HUES64 (cell line): ENCODE measurements around the gene PCDHGB6.
"Not testable (repeated sequence)": the region's sequence is repeated elsewhere in the genome, so short reads cannot be mapped to it uniquely, and the experiment has no call there.

Experiments
- H3K27ac ChIP-seq: 2 replicates; pipeline ENCODE4 v1.7.0; 2013; ENCODE audit warnings: low read depth, low read length, inconsistent platforms
- H3K27me3 ChIP-seq: 2 replicates; pipeline ENCODE4 v1.6.1; 2013; ENCODE audit warnings: mild to moderate bottlenecking, low read length; ENCODE audit not compliant: insufficient read depth
- H3K36me3 ChIP-seq: 2 replicates; pipeline ENCODE4 v1.6.1; 2013; ENCODE audit warnings: mild to moderate bottlenecking, low read length; ENCODE audit not compliant: insufficient read depth
- H3K4me1 ChIP-seq: 2 replicates; pipeline ENCODE4 v1.6.1; 2013; ENCODE audit warnings: mild to moderate bottlenecking, low read length, moderate library complexity; ENCODE audit not compliant: insufficient read depth
- H3K4me3 ChIP-seq: 2 replicates; pipeline ENCODE4 v1.5.1; 2013; ENCODE audit warnings: mild to moderate bottlenecking, low read length, moderate library complexity
- H3K9ac ChIP-seq: 2 replicates; pipeline ENCODE4 v1.6.1; 2013; ENCODE audit warnings: mild to moderate bottlenecking, low read depth, low read length
- H3K9me3 ChIP-seq: 2 replicates; pipeline ENCODE4 v1.6.1; 2013; ENCODE audit warnings: low read depth, low read length; ENCODE audit not compliant: insufficient read depth
- WGBS: fragments of 150-250, 120-280 bp; methylation state at CpG from one replicate; pipeline ENCODE4 v1.1.7; 2013; ENCODE audit warnings: missing lambda C conversion rate; 5-methylcytosine and 5-hydroxymethylcytosine counted together

The PCDHGB6 gene

DNA sequence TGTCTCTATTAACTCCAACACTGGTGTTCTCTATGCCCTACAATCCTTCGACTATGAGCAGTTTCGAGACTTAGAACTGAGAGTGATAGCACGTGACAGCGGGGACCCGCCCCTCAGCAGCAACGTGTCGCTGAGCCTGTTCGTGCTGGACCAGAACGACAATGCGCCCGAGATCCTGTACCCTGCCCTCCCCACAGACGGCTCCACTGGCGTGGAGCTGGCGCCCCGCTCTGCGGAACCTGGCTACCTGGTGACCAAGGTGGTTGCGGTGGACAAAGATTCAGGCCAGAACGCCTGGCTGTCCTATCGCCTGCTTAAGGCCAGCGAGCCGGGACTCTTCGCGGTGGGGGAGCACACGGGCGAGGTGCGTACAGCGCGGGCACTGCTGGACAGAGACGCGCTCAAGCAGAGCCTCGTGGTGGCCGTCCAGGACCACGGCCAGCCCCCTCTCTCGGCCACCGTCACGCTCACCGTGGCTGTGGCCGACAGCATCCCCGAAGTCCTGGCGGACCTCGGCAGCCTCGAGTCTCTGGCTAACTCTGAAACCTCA lies 15.0 kb downstream of the PCDHGB6 start:
- Histone ChIP-seq H3K27me3 (peaks cover 10% of the 10 kb centered on the region), H3K4me1 (no peaks in the 10 kb centered on the region), H3K4me3 (no peak overlapping the region), H3K36me3 (peaks cover 74% of the 10 kb centered on the region; the same call in 1 of the 2 replicates), H3K27ac (no peak overlapping the region), H3K9ac (no peak overlapping the region), H3K9me3 (peaks cover 72% of the 10 kb centered on the region)
- 96% methylated on average over 42 of the region's 42 CpGs for WGBS

DNA sequence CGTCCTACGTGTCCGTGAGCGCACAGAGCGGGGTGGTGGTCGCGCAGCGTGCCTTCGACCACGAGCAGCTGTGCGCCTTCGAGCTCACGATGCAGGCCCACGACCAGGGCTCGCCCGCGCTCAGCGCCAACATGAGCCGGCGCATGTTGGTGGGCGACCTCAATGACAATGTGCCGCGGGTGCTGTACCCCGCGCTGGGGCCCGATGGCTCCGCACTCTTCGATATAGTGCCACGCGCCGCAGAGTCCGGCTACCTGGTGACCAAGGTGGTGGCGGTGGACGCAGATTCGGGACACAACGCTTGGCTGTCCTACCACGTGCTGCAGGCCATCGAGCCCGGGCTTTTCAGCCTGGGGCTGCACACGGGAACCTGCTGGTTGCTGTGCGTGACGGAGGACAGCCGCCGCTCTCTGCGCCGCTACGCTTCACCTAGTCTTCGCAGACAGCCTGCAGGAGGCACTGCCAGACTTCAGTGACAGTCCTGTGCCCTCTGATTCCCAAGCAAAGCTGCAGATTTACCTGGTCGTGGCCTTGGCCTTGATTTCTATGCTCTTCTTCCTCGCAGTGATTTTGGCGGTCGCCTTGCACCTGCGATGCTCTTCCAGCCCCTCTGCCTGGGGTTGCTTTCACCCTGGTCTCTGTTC lies 20.1 kb downstream of the PCDHGB6 start:
- no peak overlapping the region for H3K9ac ChIP-seq
- WGBS, result 97% methylated on average over 53 of the region's 53 CpGs
- no peaks in the 10 kb centered on the region for H3K4me1 ChIP-seq
- no peak overlapping the region for H3K27ac ChIP-seq
- peaks cover 59% of the 10 kb centered on the region; the same call in 1 of the 2 replicates for H3K36me3 ChIP-seq
- no peaks in the 10 kb centered on the region for H3K27me3 ChIP-seq
- peaks cover 65% of the 10 kb centered on the region for H3K9me3 ChIP-seq
- H3K4me3 ChIP-seq, result no peak overlapping the region

DNA sequence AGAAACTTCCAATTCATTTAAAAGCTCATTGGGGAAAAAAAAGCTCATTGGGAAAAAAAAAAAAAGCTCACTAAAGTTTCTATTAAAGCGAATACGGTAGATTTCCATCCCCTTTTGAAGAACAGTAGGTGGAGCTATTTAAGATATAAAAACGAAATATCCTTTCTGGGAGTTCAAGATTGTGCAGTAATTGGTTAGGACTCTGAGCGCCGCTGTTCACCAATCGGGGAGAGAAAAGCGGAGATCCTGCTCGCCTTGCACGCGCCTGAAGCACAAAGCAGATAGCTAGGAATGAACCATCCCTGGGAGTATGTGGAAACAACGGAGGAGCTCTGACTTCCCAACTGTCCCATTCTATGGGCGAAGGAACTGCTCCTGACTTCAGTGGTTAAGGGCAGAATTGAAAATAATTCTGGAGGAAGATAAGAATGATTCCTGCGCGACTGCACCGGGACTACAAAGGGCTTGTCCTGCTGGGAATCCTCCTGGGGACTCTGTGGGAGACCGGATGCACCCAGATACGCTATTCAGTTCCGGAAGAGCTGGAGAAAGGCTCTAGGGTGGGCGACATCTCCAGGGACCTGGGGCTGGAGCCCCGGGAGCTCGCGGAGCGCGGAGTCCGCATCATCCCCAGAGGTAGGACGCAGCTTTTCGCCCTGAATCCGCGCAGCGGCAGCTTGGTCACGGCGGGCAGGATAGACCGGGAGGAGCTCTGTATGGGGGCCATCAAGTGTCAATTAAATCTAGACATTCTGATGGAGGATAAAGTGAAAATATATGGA lies 22.7 kb downstream of the PCDHGB6 start, which contains the start of gene PCDHGA12:
PCDHGA12 (plus strand) TSS at position 176 of the 782 bp plus-strand sequence; CDS start at position 429, 253 bp downstream.
- H3K4me3 ChIP-seq, result no peak within 1 kb of the TSS
- H3K27me3 ChIP-seq, result no peaks in the 10 kb centered on the region
- H3K36me3 ChIP-seq, result peaks cover 41% of the 10 kb centered on the region; the same call in 1 of the 2 replicates
- no peak within 1 kb of the TSS for H3K27ac ChIP-seq
- WGBS, result 97% methylated on average over 33 of the region's 33 CpGs
- H3K9me3 ChIP-seq, result peaks cover 73% of the 10 kb centered on the region
- no peak within 1 kb of the TSS for H3K9ac ChIP-seq
- H3K4me1 ChIP-seq, result no peaks in the 10 kb centered on the region

- Histone ChIP-seq H3K27me3 (no peaks in the 10 kb centered on the region), H3K9me3 (peaks cover 68% of the 10 kb centered on the region), H3K4me1 (no peaks in the 10 kb centered on the region), H3K27ac (no peak overlapping the region), H3K9ac (no peak overlapping the region), H3K36me3 (peaks cover 36% of the 10 kb centered on the region; the same call in 1 of the 2 replicates), H3K4me3 (no peak overlapping the region)
- 98% methylated on average over 37 of the region's 37 CpGs for WGBS
Measured at GRCh38 chr5:141431286-141431685, 23.5 kb downstream of the PCDHGB6 start.

DNA sequence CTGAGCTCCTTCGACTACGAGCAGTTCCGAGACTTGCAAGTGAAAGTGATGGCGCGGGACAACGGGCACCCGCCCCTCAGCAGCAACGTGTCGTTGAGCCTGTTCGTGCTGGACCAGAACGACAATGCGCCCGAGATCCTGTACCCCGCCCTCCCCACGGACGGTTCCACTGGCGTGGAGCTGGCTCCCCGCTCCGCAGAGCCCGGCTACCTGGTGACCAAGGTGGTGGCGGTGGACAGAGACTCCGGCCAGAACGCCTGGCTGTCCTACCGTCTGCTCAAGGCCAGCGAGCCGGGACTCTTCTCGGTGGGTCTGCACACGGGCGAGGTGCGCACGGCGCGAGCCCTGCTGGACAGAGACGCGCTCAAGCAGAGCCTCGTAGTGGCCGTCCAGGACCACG lies 24.5 kb downstream of the PCDHGB6 start:
- 97% methylated on average over 38 of the region's 38 CpGs for WGBS
- peaks cover 28% of the 10 kb centered on the region; the same call in 1 of the 2 replicates for H3K36me3 ChIP-seq
- H3K4me3 ChIP-seq, H3K27ac ChIP-seq, H3K9ac ChIP-seq, H3K27me3 ChIP-seq, H3K4me1 ChIP-seq: not testable (repeated sequence)
- peaks cover 63% of the 10 kb centered on the region for H3K9me3 ChIP-seq

GRCh38 chr5:141432726-141433125 lies 24.9 kb downstream of the PCDHGB6 start:
- not testable (repeated sequence) for H3K27me3 ChIP-seq, H3K27ac ChIP-seq, H3K4me1 ChIP-seq, H3K9ac ChIP-seq, H3K4me3 ChIP-seq
- peaks cover 60% of the 10 kb centered on the region for H3K9me3 ChIP-seq
- H3K36me3 ChIP-seq, result peaks cover 24% of the 10 kb centered on the region; the same call in 1 of the 2 replicates
- 96% methylated on average over 29 of the region's 29 CpGs for whole genome bisulfite sequencing

- Histone ChIP-seq H3K9me3 (peaks cover 50% of the 10 kb centered on the region), H3K4me3 (no peak overlapping the region), H3K27ac (no peak overlapping the region), H3K36me3 (peaks cover 19% of the 10 kb centered on the region; the same call in 1 of the 2 replicates), H3K9ac (no peak overlapping the region), H3K27me3 (no peaks in the 10 kb centered on the region), H3K4me1 (no peaks in the 10 kb centered on the region)
- 100% methylated on average over 2 of the region's 2 CpGs for WGBS
Measured at GRCh38 chr5:141434006-141434405, 26.2 kb downstream of the PCDHGB6 start.

DNA sequence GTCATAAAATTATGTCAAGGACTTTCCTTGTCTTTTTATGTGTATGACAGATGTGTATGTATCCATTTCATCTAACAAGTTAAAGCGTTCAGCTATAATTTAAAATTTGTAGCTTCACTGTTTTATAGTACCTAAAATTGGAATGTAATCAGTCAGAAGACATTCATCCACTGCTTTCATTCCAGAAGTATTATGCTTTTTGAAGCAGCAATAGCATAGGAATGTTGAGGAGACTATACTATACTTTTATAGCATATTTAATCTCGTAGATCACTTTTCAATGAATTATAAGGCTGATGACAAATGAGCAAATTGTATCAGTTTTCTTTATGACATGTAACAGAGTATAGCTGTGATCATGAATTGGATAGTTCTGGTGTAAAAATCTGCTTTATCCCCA lies 29.4 kb downstream of the PCDHGB6 start:
- H3K27ac ChIP-seq, result no peak overlapping the region
- WGBS, result no CpG with 5 or more reads among the region's 2 CpGs
- H3K36me3 ChIP-seq, result no peaks in the 10 kb centered on the region; the same call in 1 of the 2 replicates
- no peak overlapping the region for H3K4me3 ChIP-seq
- no peak overlapping the region for H3K9ac ChIP-seq
- no peaks in the 10 kb centered on the region for H3K27me3 ChIP-seq
- peaks cover 20% of the 10 kb centered on the region for H3K9me3 ChIP-seq
- H3K4me1 ChIP-seq, result no peaks in the 10 kb centered on the region

DNA sequence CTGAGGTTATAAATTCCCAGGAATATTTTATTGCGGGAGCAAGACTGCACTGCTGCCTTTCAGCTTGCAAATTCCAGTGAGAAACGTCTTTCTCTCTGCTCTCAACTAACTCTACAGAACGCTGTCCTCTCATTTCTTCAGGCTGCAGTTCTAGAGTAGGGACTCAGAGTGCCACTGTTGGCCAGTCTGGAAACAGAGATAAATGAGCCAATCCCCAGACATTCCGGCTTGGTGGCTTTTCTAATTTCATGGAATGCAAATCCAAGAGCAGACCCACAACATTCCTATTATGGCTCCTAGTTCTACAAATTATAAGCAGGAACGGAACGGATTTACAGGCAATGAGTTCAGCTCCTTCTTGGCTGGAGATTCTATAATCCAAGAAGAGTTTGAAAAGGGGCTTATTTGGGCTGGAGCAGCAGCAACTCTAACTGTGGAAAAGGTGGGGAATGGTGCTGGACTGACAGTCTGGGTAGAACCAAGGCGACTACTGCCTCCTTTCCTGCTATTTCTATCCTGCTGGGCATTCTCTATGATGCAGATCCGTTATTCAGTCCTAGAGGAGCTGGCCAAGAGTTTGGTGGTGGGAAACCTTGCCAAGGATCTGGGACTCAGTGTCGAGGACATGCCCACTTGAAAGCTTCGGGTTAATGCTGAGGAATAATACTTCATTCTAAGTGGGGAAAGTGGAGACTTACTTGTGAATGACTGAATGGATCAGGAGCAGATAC lies 31.8 kb downstream of the PCDHGB6 start:
- WGBS, result 87% methylated on average over 10 of the region's 10 CpGs
- Histone ChIP-seq H3K27me3 (no peaks in the 10 kb centered on the region), H3K4me3 (no peak overlapping the region), H3K9ac (no peak overlapping the region), H3K36me3 (no peaks in the 10 kb centered on the region), H3K9me3 (peaks cover 5% of the 10 kb centered on the region; the same call in 1 of the 2 replicates), H3K27ac (no peak overlapping the region), H3K4me1 (no peaks in the 10 kb centered on the region)

- no peaks in the 10 kb centered on the region for H3K27me3 ChIP-seq
- no peak overlapping the region for H3K27ac ChIP-seq
- no peak overlapping the region for H3K9ac ChIP-seq
- no peak overlapping the region for H3K4me3 ChIP-seq
- no peaks in the 10 kb centered on the region for H3K36me3 ChIP-seq
- H3K9me3 ChIP-seq, result peaks cover 1% of the 10 kb centered on the region; the same call in 1 of the 2 replicates
- WGBS, result 97% methylated on average over 9 of the region's 9 CpGs
- H3K4me1 ChIP-seq, result no peaks in the 10 kb centered on the region
Measured at GRCh38 chr5:141440341-141440740, 32.5 kb downstream of the PCDHGB6 start.
